ENCODE data around the gene RABEP1.
"Not testable (repeated sequence)": the region's sequence is repeated elsewhere in the genome, so short reads cannot be mapped to it uniquely, and the experiment has no call there.

The RABEP1 gene, protein sequence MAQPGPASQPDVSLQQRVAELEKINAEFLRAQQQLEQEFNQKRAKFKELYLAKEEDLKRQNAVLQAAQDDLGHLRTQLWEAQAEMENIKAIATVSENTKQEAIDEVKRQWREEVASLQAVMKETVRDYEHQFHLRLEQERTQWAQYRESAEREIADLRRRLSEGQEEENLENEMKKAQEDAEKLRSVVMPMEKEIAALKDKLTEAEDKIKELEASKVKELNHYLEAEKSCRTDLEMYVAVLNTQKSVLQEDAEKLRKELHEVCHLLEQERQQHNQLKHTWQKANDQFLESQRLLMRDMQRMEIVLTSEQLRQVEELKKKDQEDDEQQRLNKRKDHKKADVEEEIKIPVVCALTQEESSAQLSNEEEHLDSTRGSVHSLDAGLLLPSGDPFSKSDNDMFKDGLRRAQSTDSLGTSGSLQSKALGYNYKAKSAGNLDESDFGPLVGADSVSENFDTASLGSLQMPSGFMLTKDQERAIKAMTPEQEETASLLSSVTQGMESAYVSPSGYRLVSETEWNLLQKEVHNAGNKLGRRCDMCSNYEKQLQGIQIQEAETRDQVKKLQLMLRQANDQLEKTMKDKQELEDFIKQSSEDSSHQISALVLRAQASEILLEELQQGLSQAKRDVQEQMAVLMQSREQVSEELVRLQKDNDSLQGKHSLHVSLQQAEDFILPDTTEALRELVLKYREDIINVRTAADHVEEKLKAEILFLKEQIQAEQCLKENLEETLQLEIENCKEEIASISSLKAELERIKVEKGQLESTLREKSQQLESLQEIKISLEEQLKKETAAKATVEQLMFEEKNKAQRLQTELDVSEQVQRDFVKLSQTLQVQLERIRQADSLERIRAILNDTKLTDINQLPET

GRCh38 chr17:5281814-5282641 lies at the start of gene RABEP1:
Gene RABEP1, plus strand, starts transcription at chr17:5282284. Its CDS starts 203 bp downstream, at chr17:5282487.
- DNase-seq (ENCODE audit: low read depth, low spot score), result peak; percentile 81

- DNase-seq (ENCODE audit: low read depth, low spot score), result not testable (repeated sequence)
Observed at GRCh38 chr17:5233492-5233891, 48.6 kb upstream of the RABEP1 start.

DNA sequence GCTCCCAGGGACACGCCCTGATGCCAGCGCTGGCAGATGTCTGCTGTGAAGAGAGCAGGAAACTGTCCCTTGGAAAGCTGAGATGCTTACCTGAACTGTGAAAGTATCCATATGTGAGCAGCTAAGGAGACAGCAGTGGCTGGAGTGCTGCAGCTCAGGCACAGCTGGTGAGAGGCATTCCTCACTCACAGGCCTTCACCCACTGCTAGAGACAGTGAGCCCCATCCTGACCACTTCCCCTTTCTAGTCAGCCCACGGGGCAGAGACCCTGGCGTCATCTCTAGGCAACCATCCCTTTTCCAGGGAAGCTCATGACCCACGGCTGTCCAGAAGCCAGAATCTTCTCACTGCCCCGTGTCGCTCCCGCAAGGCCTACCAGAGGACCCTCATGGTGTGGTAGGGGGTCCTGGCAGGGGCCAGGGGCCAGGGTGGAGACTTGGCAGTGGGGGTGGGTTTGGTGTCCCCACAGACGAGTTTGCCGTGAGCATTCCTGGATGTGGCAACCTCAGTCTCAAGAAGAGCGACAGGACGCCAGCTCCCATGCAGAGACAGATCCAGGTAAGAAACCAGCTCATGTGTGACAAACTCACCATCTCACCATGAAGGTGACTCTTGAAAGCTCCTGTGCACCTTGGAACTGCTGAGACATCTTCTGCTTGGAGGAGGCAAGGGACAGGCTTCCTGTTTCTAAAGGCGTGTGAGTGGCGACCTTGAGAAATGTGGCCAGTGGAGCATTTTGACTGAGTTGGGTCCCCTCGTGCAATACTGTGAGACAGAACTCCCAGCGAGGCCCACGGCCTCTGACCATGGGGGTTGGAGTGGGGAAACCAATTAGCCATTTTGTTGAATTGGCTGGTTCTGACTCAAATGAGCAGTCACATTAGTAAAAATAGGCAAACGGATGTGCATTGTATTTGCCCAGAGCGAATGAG lies 47.2 kb upstream of the RABEP1 start, which contains the start of gene SCIMP:
SCIMP (minus strand) TSS at position 216 of the 932 bp plus-strand sequence; CDS start at position 111, 105 bp downstream.
- no peak for DNase-seq (ENCODE audit: low read depth, low spot score)

- no peak for DNase-seq (ENCODE audit: low read depth, low spot score)
Observed at GRCh38 chr17:5236938-5237540, 45.0 kb upstream of the RABEP1 start.

DNA sequence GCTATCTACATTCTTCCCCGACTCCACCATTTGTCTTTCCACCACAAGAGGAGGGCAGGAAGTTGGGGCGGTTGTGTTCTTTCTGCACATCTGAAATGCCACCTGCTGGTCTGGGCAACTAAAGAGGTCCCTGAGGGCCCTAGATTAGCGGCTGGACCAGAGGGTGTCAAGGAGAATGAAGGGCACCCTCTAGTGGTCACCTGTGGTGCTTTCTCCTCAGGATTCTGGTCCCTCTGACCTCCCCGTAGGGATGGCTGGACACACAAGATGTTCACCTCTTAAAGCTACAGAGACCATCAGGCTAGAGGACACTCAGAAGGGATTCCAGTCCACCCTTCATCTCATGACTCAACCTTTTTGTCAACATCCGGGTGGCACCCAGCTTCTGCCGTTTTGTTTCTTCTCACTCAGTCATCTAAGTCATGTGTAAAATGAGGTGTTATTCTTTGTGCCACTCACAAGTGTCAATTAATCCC lies 44.5 kb upstream of the RABEP1 start:
- DNase-seq (ENCODE audit: low read depth, low spot score), result no peak

DNA sequence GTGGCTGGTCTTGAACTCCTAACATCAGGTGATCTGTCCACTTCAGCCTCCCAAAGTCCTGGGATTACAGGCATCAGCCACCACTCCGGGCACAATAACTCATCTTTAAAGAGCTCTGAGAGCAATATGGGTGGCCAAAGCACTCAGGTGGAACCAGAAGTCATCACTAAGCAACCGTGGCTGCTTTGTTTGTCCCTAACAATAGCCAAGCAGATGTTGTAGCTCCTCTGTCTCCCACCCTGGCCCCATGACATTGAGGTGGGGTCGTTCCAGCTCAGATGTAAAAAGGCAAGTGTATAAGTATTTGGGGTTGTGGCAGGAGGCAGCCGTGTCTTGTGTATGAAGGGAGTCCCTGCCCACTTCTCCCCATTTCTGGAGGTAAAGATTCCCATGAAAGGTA lies 43.8 kb upstream of the RABEP1 start:
- DNase-seq (ENCODE audit: low read depth, low spot score), result no peak

- DNase-seq (ENCODE audit: low read depth, low spot score), result not testable (repeated sequence)
Observed at GRCh38 chr17:5239769-5240168, 42.3 kb upstream of the RABEP1 start.

DNA sequence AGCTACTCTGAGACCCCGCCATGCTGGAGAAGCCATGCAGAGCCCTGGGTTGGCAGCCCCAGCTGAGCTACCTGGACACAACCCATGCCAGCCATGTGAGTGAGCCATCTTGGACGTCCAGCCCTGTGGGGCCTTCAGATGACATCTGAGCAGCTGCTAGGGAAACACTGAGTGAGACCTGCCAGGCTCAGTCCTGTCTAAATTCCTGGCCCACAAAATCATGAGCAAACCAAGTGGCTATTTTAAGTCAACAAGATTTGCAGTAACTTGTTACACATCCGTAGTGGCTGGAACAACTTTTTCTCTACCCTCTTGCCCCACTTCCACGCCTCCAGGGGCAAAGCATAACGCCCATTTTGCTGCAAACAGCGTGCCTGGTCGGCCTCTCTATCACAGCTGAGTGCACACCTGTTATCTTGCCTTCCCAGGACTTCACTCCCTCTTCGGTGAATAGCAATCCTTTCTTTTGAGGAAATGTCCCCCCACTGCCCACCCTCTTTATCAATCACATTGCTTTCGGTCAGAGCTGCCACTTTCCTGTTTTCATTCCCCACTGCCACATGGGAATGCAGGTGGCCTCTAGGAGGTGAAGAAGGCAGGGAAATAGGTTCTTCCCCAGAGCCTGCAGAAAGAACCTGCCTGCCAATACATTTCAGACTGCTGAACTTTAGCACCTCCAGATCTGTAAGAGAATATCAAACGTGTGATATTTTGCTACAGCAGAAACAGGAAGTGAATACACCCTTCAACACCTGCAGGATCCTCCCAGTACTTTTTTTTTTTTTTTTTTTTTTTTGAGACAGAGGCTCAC lies 40.0 kb upstream of the RABEP1 start:
- no peak for DNase-seq (ENCODE audit: low read depth, low spot score)

- DNase-seq (ENCODE audit: low read depth, low spot score), result no peak
Observed at GRCh38 chr17:5247621-5248020, 34.5 kb upstream of the RABEP1 start.

DNA sequence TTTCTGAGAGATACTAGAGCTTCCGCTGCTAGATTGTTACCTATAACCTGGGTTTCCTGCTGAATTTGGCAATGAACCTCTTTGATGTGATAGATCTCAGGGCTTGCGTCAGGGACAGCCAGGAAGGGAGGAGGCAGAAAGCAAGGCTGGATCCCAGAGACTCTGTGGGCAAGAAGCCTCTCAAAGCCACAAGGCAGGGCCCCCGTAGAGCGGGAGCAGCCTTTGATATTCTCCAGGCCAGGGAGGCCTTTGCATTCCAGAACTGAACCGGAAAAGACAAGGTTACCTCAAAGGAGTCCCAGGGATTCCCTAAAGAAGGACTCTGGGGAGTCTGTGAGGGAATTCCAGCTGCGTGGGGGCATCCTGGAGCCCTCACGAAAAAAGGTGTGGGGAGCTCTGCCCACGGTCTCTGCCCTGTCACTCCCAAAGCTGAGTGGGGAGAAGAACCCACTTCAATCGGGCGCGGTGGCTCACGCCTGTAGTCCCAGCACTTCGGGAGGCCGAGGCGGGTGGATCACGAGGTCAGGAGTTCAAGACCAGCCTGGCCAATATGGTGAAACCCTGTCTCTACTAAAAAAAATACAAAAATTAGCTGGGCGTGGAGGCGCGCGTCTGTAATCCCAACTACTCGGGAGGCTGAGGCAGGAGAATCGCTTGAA lies 33.1 kb upstream of the RABEP1 start:
- no peak for DNase-seq (ENCODE audit: low read depth, low spot score)

DNA sequence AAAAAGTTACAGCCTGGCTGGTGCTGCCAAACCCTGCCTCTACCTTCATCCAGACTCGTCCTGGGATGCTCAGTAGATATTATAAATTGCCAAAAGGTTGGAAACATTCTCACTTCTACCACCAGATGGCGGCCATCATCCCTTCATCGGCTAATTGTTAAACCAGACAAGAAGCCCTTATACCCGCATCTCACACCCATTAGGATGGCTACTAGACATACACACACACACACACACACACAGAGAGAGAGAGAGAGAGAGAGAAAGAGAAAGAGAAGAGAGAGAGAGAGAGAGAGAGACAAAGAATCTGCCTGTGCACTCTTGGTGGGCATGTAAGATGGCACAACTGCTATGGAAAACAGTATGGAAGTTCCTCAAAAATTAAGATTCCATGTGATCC lies 32.5 kb upstream of the RABEP1 start:
- DNase-seq (ENCODE audit: low read depth, low spot score), result peak; percentile 22

GRCh38 chr17:5254414-5254813 lies 27.7 kb upstream of the RABEP1 start:
- no peak for DNase-seq (ENCODE audit: low read depth, low spot score)

- no peak for DNase-seq (ENCODE audit: low read depth, low spot score)
Observed at GRCh38 chr17:5254903-5255521, 27.1 kb upstream of the RABEP1 start.

GRCh38 chr17:5257124-5257523 lies 25.0 kb upstream of the RABEP1 start:
- DNase-seq (ENCODE audit: low read depth, low spot score), result no peak

DNA sequence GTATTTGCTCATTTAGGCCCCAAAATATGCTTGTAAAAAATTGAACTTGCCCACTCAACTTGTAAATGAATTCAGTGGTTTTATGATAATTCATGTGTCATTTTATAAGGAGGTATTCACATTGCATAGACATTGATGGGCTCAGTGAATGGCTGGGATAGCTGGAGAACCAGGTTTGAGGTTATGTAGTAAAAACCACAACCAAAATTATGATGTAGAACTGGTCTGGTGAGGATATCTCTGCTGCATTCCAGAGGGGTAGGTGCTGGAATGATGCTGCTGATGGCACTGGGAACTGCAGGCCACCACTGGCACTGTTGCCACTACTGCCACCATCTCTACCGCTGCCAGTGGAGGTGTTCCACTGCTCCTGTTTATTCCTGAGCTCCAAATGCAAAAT lies 21.5 kb upstream of the RABEP1 start:
- DNase-seq (ENCODE audit: low read depth, low spot score), result no peak

DNA sequence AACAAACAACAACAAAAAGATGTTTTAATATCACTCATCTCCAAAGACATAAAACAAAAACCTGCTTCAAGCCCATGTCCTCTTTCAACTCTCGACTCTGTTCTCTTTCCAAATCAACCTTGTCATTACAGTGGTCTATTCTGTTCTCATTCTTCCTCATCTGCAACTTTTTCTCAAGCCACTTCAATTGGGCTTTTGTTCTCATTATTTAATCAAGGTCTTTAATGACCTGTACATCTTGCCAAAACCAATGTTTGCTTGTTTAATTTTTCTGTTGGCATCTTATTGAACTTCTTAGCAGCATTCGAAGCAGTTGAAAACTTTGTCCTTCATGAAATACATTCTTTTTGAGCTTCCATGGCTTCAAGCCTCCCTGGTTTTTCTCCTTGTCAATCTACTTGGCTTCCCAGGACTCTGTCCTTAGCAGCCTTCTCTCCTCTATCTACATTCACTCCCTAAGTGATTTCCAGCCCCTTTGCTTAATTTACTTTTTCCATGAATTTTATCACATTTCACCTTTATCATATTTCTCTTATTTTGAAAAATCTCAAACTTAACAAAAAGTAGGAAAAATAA lies 19.6 kb upstream of the RABEP1 start:
- DNase-seq (ENCODE audit: low read depth, low spot score), result no peak

DNA sequence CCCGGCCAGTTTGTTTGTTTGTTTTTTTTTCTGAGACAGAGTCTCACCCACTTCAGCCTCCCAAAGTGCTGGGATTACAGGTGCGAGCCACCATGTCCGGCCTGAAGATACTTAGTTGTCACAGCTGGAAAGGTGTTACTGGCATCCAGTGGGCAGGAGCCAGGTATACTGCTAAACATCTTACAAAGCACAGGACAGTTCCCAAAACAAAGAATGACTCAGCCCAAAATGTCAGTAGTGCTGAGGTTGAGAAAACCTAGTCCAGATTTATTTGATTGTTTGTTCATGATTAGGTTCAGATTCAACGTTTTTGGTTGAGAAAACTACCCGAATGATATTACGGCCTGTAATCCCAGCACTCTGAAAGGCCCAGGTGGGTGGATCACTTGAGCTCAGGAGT lies 18.6 kb upstream of the RABEP1 start:
- no peak for DNase-seq (ENCODE audit: low read depth, low spot score)

- DNase-seq (ENCODE audit: low read depth, low spot score), result no peak
Observed at GRCh38 chr17:5264893-5265292, 17.2 kb upstream of the RABEP1 start.

Data from activated naive CD8-positive, alpha-beta T cell treated with anti-CD3 and anti-CD28 coated beads, Interleukin-2, amount 50 U/mL, for 16 hours (primary cell).